Hepatocyte (in vitro differentiated cells): ENCODE data around the gene ARMC2. TPM values are rescaled to one million over a fixed set of nuclear protein-coding genes. Genes with fewer than 3 reads are reported as not detected.

Source experiments
- DNase-seq: peaks from one replicate; pipeline ENCODE4 v3.0.0-alpha.2; 2016; ENCODE audit warnings: low spot score
- H2AFZ ChIP-seq: fragments of 200-600 bp; sonication (generic); 2 replicates; pipeline ENCODE4 v1.6.0; 2016; ENCODE audit warnings: antibody characterized with exemption, mild to moderate bottlenecking
- H3K27ac ChIP-seq: fragments of 200-600 bp; sonication (generic); 2 replicates; pipeline ENCODE4 v1.5.1; 2016; ENCODE audit warnings: mild to moderate bottlenecking
- H3K27me3 ChIP-seq: fragments of 200-600 bp; sonication (generic); 2 replicates; pipeline ENCODE4 v1.6.1; 2016
- H3K36me3 ChIP-seq: fragments of 200-600 bp; sonication (generic); replicated peaks from 2 replicates; pipeline ENCODE4 v1.5.1; 2016; ENCODE audit warnings: low read depth; ENCODE audit not compliant: insufficient read depth
- H3K4me1 ChIP-seq: fragments of 200-600 bp; sonication (generic); 2 replicates; pipeline ENCODE4 v1.5.1; 2016; ENCODE audit warnings: mild to moderate bottlenecking, moderate library complexity; ENCODE audit not compliant: insufficient read depth
- H3K4me2 ChIP-seq: fragments of 200-600 bp; sonication (generic); 2 replicates; pipeline ENCODE4 v1.6.0; 2016
- H3K4me3 ChIP-seq: fragments of 200-600 bp; sonication (generic); 2 replicates; pipeline ENCODE4 v1.5.1; 2016; ENCODE audit warnings: mild to moderate bottlenecking
- H3K79me2 ChIP-seq: fragments of 200-600 bp; sonication (generic); 2 replicates; pipeline ENCODE4 v1.6.0; 2017; ENCODE audit warnings: mild to moderate bottlenecking
- H3K9me2 ChIP-seq: fragments of 200-600 bp; sonication (generic); replicated peaks from 2 replicates; pipeline ENCODE4 v1.6.0; 2017; ENCODE audit warnings: mild to moderate bottlenecking; ENCODE audit not compliant: insufficient read depth
- H3K9me3 ChIP-seq: fragments of 200-600 bp; sonication (generic); 2 replicates; pipeline ENCODE4 v1.5.1; 2016; ENCODE audit warnings: low read depth, mild to moderate bottlenecking
- H4K20me1 ChIP-seq: fragments of 200-600 bp; sonication (generic); 2 replicates; pipeline ENCODE4 v1.6.0; 2016; ENCODE audit warnings: mild to moderate bottlenecking; ENCODE audit not compliant: insufficient read depth, poor library complexity, severe bottlenecking
- CTCF ChIP-seq: fragments of 200-600 bp; sonication (generic); IDR thresholded peaks from 2 replicates; pipeline ENCODE4 v1.5.1; 2016; ENCODE audit warnings: antibody characterized with exemption, mild to moderate bottlenecking; ENCODE audit not compliant: poor library complexity
- EZH2 ChIP-seq: fragments of 200-600 bp; sonication (generic); IDR thresholded peaks from 2 replicates; pipeline ENCODE4 v1.6.1; 2016; ENCODE audit warnings: antibody characterized with exemption, mild to moderate bottlenecking, borderline replicate concordance
- EZH2phosphoT487 ChIP-seq: fragments of 200-600 bp; sonication (generic); IDR thresholded peaks from one replicate; pipeline ENCODE4 v1.6.1; 2018; ENCODE audit warnings: antibody characterized with exemption, mild to moderate bottlenecking, low read depth, moderate library complexity; ENCODE audit not compliant: unreplicated experiment, severe bottlenecking
- WGBS: methylation state at CpG from one replicate; pipeline ENCODE4 v1.1.6; 2016; ENCODE audit warnings: low lambda C conversion rate; ENCODE audit errors: missing lambda C conversion rate; 5-methylcytosine and 5-hydroxymethylcytosine counted together
- polyA plus RNA-seq: library from polyadenylated mRNA; unstranded; fragments of >200 nt; fragmentation: Nextera tagmentation; extraction: Ambion mirVana; gene quantifications from 2 replicates; pipeline ENCODE4 v1.2.1, GENCODE V29; 2016
- total RNA-seq: library from RNA; depleted of rRNA; stranded (reverse); fragments of >200 nt; gene quantifications from 2 replicates; pipeline ENCODE4 v1.2.3, GENCODE V29; 2014

ARMC2 gene
- total and polyA plus RNA-seq, 2 experiments from 2014 or later: 2.8 to 4.8 TPM

GRCh38 chr6:108948181-108948661 is 100.0 kb downstream of the ARMC2 start:
- Histone ChIP-seq H3K36me3 (no peaks in the 10 kb centered on the region), H3K79me2 (no peaks in the 10 kb centered on the region), H3K9me3 (no peaks in the 10 kb centered on the region), H3K27ac (peak overlapping the region; percentile 47), H3K4me1 (peaks cover 35% of the 10 kb centered on the region), H3K4me2 (no peak overlapping the region), H3K4me3 (no peak overlapping the region), H2AFZ (no peak overlapping the region), H3K27me3 (no peaks in the 10 kb centered on the region), H4K20me1 (no peaks in the 10 kb centered on the region), H3K9me2 (no peaks in the 10 kb centered on the region)
- DNase-seq: no peak
- no peak for TF ChIP-seq CTCF
- no peak for TF ChIP-seq EZH2
- no peak for TF ChIP-seq EZH2phosphoT487
- 88% methylated on average over 7 of the region's 7 CpGs for WGBS

GRCh38 chr6:108951351-108951953 is 103.2 kb downstream of the ARMC2 start:
- TF ChIP-seq EZH2: no peak
- TF ChIP-seq EZH2phosphoT487: no peak
- TF ChIP-seq CTCF: no peak

GRCh38 chr6:108952776-108953486 is 104.7 kb downstream of the ARMC2 start:
- TF ChIP-seq CTCF (no peak), EZH2phosphoT487 (no peak)
- no peak for DNase-seq
- Histone ChIP-seq H3K9me3 (no peaks in the 10 kb centered on the region), H2AFZ (no peak overlapping the region), H3K36me3 (no peaks in the 10 kb centered on the region), H3K4me2 (no peak overlapping the region), H3K27ac (no peak overlapping the region), H3K27me3 (no peaks in the 10 kb centered on the region), H3K4me1 (peaks cover 6% of the 10 kb centered on the region), H3K79me2 (no peaks in the 10 kb centered on the region), H3K9me2 (no peaks in the 10 kb centered on the region), H3K4me3 (no peak overlapping the region), H4K20me1 (no peaks in the 10 kb centered on the region)
- WGBS: 85% methylated on average over 27 of the region's 27 CpGs

More at GRCh38 chr6:108951351-108951953, 103.2 kb downstream of the ARMC2 start:
- H3K36me3 ChIP-seq: no peaks in the 10 kb centered on the region
- H3K79me2 ChIP-seq: no peaks in the 10 kb centered on the region
- peak overlapping the region; percentile 63 for H3K27ac ChIP-seq
- no peak overlapping the region for H3K4me3 ChIP-seq
- H3K4me1 ChIP-seq: peaks cover 15% of the 10 kb centered on the region
- H3K9me3 ChIP-seq: no peaks in the 10 kb centered on the region
- WGBS: 71% methylated on average over 16 of the region's 16 CpGs
- DNase-seq: no peak
- H4K20me1 ChIP-seq: no peaks in the 10 kb centered on the region
- no peak overlapping the region for H2AFZ ChIP-seq
- H3K9me2 ChIP-seq: no peaks in the 10 kb centered on the region
- no peak overlapping the region for H3K4me2 ChIP-seq
- no peaks in the 10 kb centered on the region for H3K27me3 ChIP-seq
